Ovary (tissue), 9 donors: ENCODE results near the gene USP24. TPM values are rescaled to one million over a fixed set of nuclear protein-coding genes. Genes with fewer than 3 reads are reported as not detected.

Experiments
- DNase-seq, 5 donors: peaks; one replicate each; pipeline ENCODE4 v3.0.0-alpha.2; 2019 to 2020
- H3K27ac ChIP-seq, 2 donors: fragments of 200-600 bp; one replicate each; pipeline versions ENCODE4 v1.5.1 to v1.8.0; 2019 to 2022
- H3K27me3 ChIP-seq: fragments of 200-600 bp; one replicate; pipeline ENCODE4 v1.8.0; 2022
- H3K36me3 ChIP-seq: fragments of 200-600 bp; sonication (generic); one replicate; pipeline ENCODE4 v1.5.1; 2019
- H3K4me1 ChIP-seq: one replicate; pipeline ENCODE4 v1.8.1; 2013; ENCODE audit warnings: mild to moderate bottlenecking, moderate library complexity; ENCODE audit not compliant: insufficient read depth
- H3K4me3 ChIP-seq: fragments of 200-600 bp; sonication (generic); one replicate; pipeline ENCODE4 v1.5.1; 2017
- H3K9me3 ChIP-seq, 2 donors: fragments of 200-600 bp in 1 of 2; sonication (generic) in 1 of 2; one replicate each; pipeline versions ENCODE4 v1.5.1 to v1.8.1; 2013 to 2019; ENCODE audit warnings: mild to moderate bottlenecking in 1 of 2, moderate library complexity in 1 of 2
- CTCF ChIP-seq, 3 donors: fragments of 450-650 bp in 2 of 3; fragments of 200-600 bp in 1 of 3; IDR thresholded peaks; one replicate each; pipeline versions ENCODE4 v1.5.1 to v1.8.0; 2016 to 2022; ENCODE audit warnings: antibody characterized with exemption in 3 of 3, mild to moderate bottlenecking in 1 of 3
- EP300 ChIP-seq: sonication (generic); formaldehyde crosslinking; IDR thresholded peaks from one replicate; pipeline ENCODE4 v1.6.1; 2017; ENCODE audit warnings: antibody characterized with exemption
- POLR2A ChIP-seq: fragments of 450-650 bp; IDR thresholded peaks from one replicate; pipeline ENCODE4 v1.6.1; 2017; ENCODE audit warnings: antibody characterized with exemption, mild to moderate bottlenecking, moderate library complexity
- WGBS, 3 donors: extraction: QIAGEN DNeasy Blood & Tissue Kit in 1 of 3; methylation state at CpG; one replicate each; pipeline versions ENCODE4 v1.1.5 to v1.1.7; 2013 to 2017; 5-methylcytosine and 5-hydroxymethylcytosine counted together
- intact Hi-C, 4 donors: fragments of 100-400 bp; cut with DNase I; formaldehyde crosslinking; loops; one replicate each; pipeline versions ENCODE4 v1.11.0 to v1.15.1; 2022 to 2023
- polyA plus RNA-seq, 2 donors: library from polyadenylated mRNA; stranded (reverse); fragments of 200-250 nt in 1 of 2; fragments of 350-450 nt in 1 of 2; fragmentation: Illumina TruSeq in 1 of 2; extraction: RNeasy Lipid Tissue Mini Kit (QIAGEN cat#74804) in 1 of 2; gene quantifications; one replicate each; pipeline ENCODE4 v1.2.3, GENCODE V29; 2013 to 2014
- total RNA-seq, 7 donors: library from RNA; depleted of rRNA in 2 of 7; stranded (reverse); fragments of >200 nt in 2 of 7; fragmentation: NEBNext Ultra II Directional in 3 of 7; extraction: Animal tissue kit (Norgen Biotek cat#: 25700) in 3 of 7; gene quantifications; one replicate each; pipeline versions ENCODE4 v1.1.0 to v1.2.4, GENCODE V29; 2016 to 2023
- donor health status: DM: no; HTN: no; CAD: no; lungs with moderate emphysema.
- donor health status: DM: no; HTN: no; CAD: no.
- donor health status: Bipolar disorder and iron deficiency.
- donor health status: DM: yes; HTN: yes; CAD: no.
- donor health status: DM: no; HTN: no; CAD: no.
- donor health status: DM: yes; HTN: yes; CAD: no.

Gene USP24
- total and polyA plus RNA-seq, 9 donors = 11.5 to 51.4 (median 33.5) TPM

DNA sequence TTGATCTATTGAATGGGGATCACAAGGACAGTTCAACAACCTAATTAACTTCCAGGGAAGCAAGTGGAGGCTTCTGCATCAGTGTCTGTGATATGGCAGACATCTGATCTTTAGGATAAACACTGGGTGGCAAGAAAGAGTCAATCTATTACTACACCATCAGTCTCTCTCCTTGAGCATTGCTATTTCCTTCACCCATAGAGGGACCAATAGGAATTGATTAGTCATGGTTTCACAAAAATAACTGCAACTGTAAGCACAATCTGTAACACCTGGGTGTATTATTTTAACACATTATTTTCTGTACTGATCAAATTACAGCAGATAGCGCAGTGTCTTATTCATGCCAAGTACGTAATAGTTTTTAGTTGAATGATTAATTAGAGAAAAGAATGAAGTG, 50.3 kb downstream of the USP24 start:
- intact Hi-C loops = no loop called here
- WGBS, 3 donors = 96 to 98% (median 97%) methylated on average over 2 of the region's 2 CpGs
- H3K36me3 ChIP-seq = no peaks in the 10 kb centered on the region
- H3K4me1 ChIP-seq = no peaks in the 10 kb centered on the region
- TF ChIP-seq EP300 (no peak), CTCF (IDR thresholded peaks at IDR 0.05) (no peak), POLR2A (no peak)
- DNase-seq = no peak
- H3K27me3 ChIP-seq = no peaks in the 10 kb centered on the region
- H3K27ac ChIP-seq = no peak overlapping the region
- no peak overlapping the region for H3K4me3 ChIP-seq
- H3K9me3 ChIP-seq = no peaks in the 10 kb centered on the region

GRCh38 chr1:55159571-55159970, 55.6 kb downstream of the USP24 start:
- H3K4me3 ChIP-seq = no peak overlapping the region
- H3K27me3 ChIP-seq = no peaks in the 10 kb centered on the region
- DNase-seq = no peak
- no peaks in the 10 kb centered on the region for H3K9me3 ChIP-seq
- intact Hi-C loops = no loop called here
- H3K27ac ChIP-seq = no peak overlapping the region
- no peaks in the 10 kb centered on the region for H3K4me1 ChIP-seq
- no peaks in the 10 kb centered on the region for H3K36me3 ChIP-seq
- TF ChIP-seq CTCF (IDR thresholded peaks at IDR 0.05) (no peak), POLR2A (no peak), EP300 (no peak)
- 97 to 98% (median 97%) methylated on average over 2 of the region's 2 CpGs for WGBS, 3 donors

- DNase-seq = no peak
- Histone ChIP-seq H3K9me3 (no peaks in the 10 kb centered on the region), H3K4me1 (no peaks in the 10 kb centered on the region), H3K27ac (no peak overlapping the region), H3K27me3 (no peaks in the 10 kb centered on the region), H3K36me3 (no peaks in the 10 kb centered on the region), H3K4me3 (no peak overlapping the region)
- TF ChIP-seq EP300 (no peak), CTCF (IDR thresholded peaks at IDR 0.05) (no peak), POLR2A (no peak)
- intact Hi-C loops = no loop called here
- 95 to 97% (median 95%) methylated on average over 3 of the region's 3 CpGs for WGBS, 3 donors
Observed at GRCh38 chr1:55156608-55157007, 58.6 kb downstream of the USP24 start.

GRCh38 chr1:55156093-55156492, 59.1 kb downstream of the USP24 start:
- no peaks in the 10 kb centered on the region for H3K4me1 ChIP-seq
- intact Hi-C loops = no loop called here
- H3K9me3 ChIP-seq = no peaks in the 10 kb centered on the region
- no peak for DNase-seq
- H3K36me3 ChIP-seq = no peaks in the 10 kb centered on the region
- H3K27me3 ChIP-seq = no peaks in the 10 kb centered on the region
- no peak overlapping the region for H3K4me3 ChIP-seq
- no peak overlapping the region for H3K27ac ChIP-seq
- TF ChIP-seq POLR2A (no peak), CTCF (IDR thresholded peaks at IDR 0.05) (no peak)

DNA sequence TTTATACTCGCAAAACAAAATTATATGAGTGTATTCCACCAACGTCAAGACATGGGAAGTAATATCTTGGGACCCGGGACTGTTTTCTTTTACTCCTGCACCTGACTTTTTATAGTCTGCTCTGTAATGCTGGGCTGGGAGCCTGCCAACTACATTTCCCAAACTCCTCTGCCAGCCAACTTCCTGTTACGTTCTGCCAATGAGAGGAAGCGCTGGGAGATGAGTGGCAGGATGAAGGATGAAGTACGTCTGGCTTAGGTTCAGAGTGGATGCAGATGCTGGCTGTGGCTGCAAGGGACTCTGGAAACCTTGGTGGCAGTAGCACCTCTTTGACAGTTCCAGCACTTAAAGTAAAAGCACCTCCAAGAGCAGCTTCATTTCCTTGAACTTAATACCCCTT, 59.6 kb downstream of the USP24 start:
- intact Hi-C loops = no loop called here
- WGBS, 3 donors = 76 to 82% (median 80%) methylated on average over 6 of the region's 6 CpGs
- Histone ChIP-seq H3K4me1 (no peaks in the 10 kb centered on the region), H3K36me3 (no peaks in the 10 kb centered on the region), H3K4me3 (no peak overlapping the region), H3K27ac (no peak overlapping the region), H3K9me3 (no peaks in the 10 kb centered on the region), H3K27me3 (no peaks in the 10 kb centered on the region)
- TF ChIP-seq CTCF (IDR thresholded peaks at IDR 0.05) = no peak
- TF ChIP-seq EP300 = no peak
- TF ChIP-seq POLR2A = no peak
- no peak for DNase-seq
